RPMI8226 (cell line): ENCODE results near the gene PGA4.
"Not testable (repeated sequence)": the region's sequence is repeated elsewhere in the genome, so short reads cannot be mapped to it uniquely, and the experiment has no call there.

Source experiments
- DNase-seq: peaks from one replicate; pipeline ENCODE4 v3.0.0-alpha.2; 2015

Gene PGA4

GRCh38 chr11:61222047-61222446 is at the start of gene PGA4:
Gene PGA4 (plus strand): TSS chr11:61222347. CDS start chr11:61222401, 54 bp downstream.
- DNase-seq = not testable (repeated sequence)

GRCh38 chr11:61172356-61172755 is 49.8 kb upstream of the PGA4 start:
- DNase-seq = no peak

GRCh38 chr11:61172888-61173287 is 49.3 kb upstream of the PGA4 start:
- DNase-seq = no peak

- peak; percentile 89 for DNase-seq
Observed at GRCh38 chr11:61173456-61173855, 48.7 kb upstream of the PGA4 start.

- no peak for DNase-seq
Observed at GRCh38 chr11:61174273-61174672, 47.9 kb upstream of the PGA4 start.

- DNase-seq = no peak
Observed at GRCh38 chr11:61174949-61175348, 47.2 kb upstream of the PGA4 start.

GRCh38 chr11:61176446-61176845 is 45.7 kb upstream of the PGA4 start:
- no peak for DNase-seq

- not testable (repeated sequence) for DNase-seq
Observed at GRCh38 chr11:61180205-61180604, 41.9 kb upstream of the PGA4 start.

GRCh38 chr11:61181489-61181888 is 40.7 kb upstream of the PGA4 start:
- no peak for DNase-seq

- no peak for DNase-seq
Observed at GRCh38 chr11:61183645-61184044, 38.5 kb upstream of the PGA4 start.

GRCh38 chr11:61186504-61186903 is 35.6 kb upstream of the PGA4 start:
- DNase-seq = no peak

GRCh38 chr11:61187505-61188130 is 34.5 kb upstream of the PGA4 start:
- DNase-seq = peak; percentile 81

GRCh38 chr11:61189933-61190332 is 32.2 kb upstream of the PGA4 start:
- DNase-seq = no peak

- no peak for DNase-seq
Observed at GRCh38 chr11:61193596-61193995, 28.6 kb upstream of the PGA4 start.

GRCh38 chr11:61194169-61194671 is 27.9 kb upstream of the PGA4 start:
- no peak for DNase-seq

- DNase-seq = no peak
Observed at GRCh38 chr11:61194981-61195695, 27.0 kb upstream of the PGA4 start.

- DNase-seq = no peak
Observed at GRCh38 chr11:61195719-61196118, 26.4 kb upstream of the PGA4 start.

- no peak for DNase-seq
Observed at GRCh38 chr11:61198361-61198760, 23.8 kb upstream of the PGA4 start.

GRCh38 chr11:61198948-61199523 is 23.1 kb upstream of the PGA4 start:
- no peak for DNase-seq

GRCh38 chr11:61201476-61201875 is 20.7 kb upstream of the PGA4 start:
- peak; percentile 85 for DNase-seq

GRCh38 chr11:61202950-61203746 is 19.0 kb upstream of the PGA4 start, which contains the start of gene PGA3:
Gene PGA3 (plus strand): TSS chr11:61203515. CDS start chr11:61203565, 50 bp downstream.
- not testable (repeated sequence) for DNase-seq

- not testable (repeated sequence) for DNase-seq
Observed at GRCh38 chr11:61203873-61204272, 18.3 kb upstream of the PGA4 start.

GRCh38 chr11:61204502-61205059 is 17.6 kb upstream of the PGA4 start:
- not testable (repeated sequence) for DNase-seq
